HEK293T (cell line): ENCODE data around the gene SYNM.
"Not testable (repeated sequence)": the region's sequence is repeated elsewhere in the genome, so short reads cannot be mapped to it uniquely, and the experiment has no call there.

Experiments used
- CTCF ChIA-PET: fragments of 350-600 bp; formaldehyde crosslinking; extraction: SDS; loops from one replicate; lab custom pipeline; 2021; ENCODE audit warnings: antibody characterized with exemption, inconsistent platforms; lab: Yijun Ruan, JAX
- POLR2A ChIA-PET: fragments of 350-600 bp; formaldehyde crosslinking; extraction: SDS; loops from one replicate; lab custom pipeline; 2020; ENCODE audit warnings: antibody characterized with exemption, inconsistent platforms; lab: Yijun Ruan, JAX
- DNase-seq: peaks from one replicate; pipeline ENCODE4 v3.0.0; 2012; ENCODE audit warnings: mixed read lengths; ENCODE audit errors: extremely low spot score
- ARNT ChIP-seq: fragments of 450-650 bp; IDR thresholded peaks from 2 replicates; pipeline ENCODE4 v1.6.1; 2017; ENCODE audit warnings: mild to moderate bottlenecking
- BHLHE40 ChIP-seq: fragments of 450-650 bp; IDR thresholded peaks from 2 replicates; pipeline ENCODE4 v1.6.1; 2016; ENCODE audit warnings: mild to moderate bottlenecking, moderate library complexity, borderline replicate concordance
- CTBP1 ChIP-seq: fragments of 450-650 bp; IDR thresholded peaks from 2 replicates; pipeline ENCODE4 v1.6.1; 2016; ENCODE audit warnings: borderline replicate concordance
- ELF4 ChIP-seq: fragments of 450-650 bp; IDR thresholded peaks from 2 replicates; pipeline ENCODE4 v1.6.1; 2017; ENCODE audit warnings: antibody characterized with exemption
- FOXA1 ChIP-seq: fragments of 450-650 bp; IDR thresholded peaks from 2 replicates; pipeline ENCODE4 v1.6.1; 2016; ENCODE audit warnings: mild to moderate bottlenecking
- FOXK2 ChIP-seq: fragments of 450-650 bp; IDR thresholded peaks from 2 replicates; pipeline ENCODE4 v1.6.1; 2016; ENCODE audit warnings: mild to moderate bottlenecking
- FOXM1 ChIP-seq: fragments of 450-650 bp; IDR thresholded peaks from 2 replicates; pipeline ENCODE4 v1.6.1; 2017; ENCODE audit warnings: mild to moderate bottlenecking, borderline replicate concordance
- HDGF ChIP-seq: fragments of 450-650 bp; IDR thresholded peaks from 2 replicates; pipeline ENCODE4 v1.6.1; 2017; ENCODE audit warnings: antibody characterized with exemption, borderline replicate concordance
- L3MBTL2 ChIP-seq: fragments of 450-650 bp; conservative IDR thresholded peaks from 2 replicates; pipeline ENCODE4 v1.6.1; 2016; ENCODE audit warnings: mild to moderate bottlenecking
- LEF1 ChIP-seq: fragments of 450-650 bp; IDR thresholded peaks from 2 replicates; pipeline ENCODE4 v1.6.1; 2017; ENCODE audit warnings: mild to moderate bottlenecking, borderline replicate concordance
- NFRKB ChIP-seq: fragments of 450-650 bp; IDR thresholded peaks from 2 replicates; pipeline ENCODE4 v1.6.1; 2016; ENCODE audit warnings: mild to moderate bottlenecking, moderate library complexity
- SP1 ChIP-seq: fragments of 450-650 bp; IDR thresholded peaks from 2 replicates; pipeline ENCODE4 v1.6.1; 2017
- SUZ12 ChIP-seq: fragments of 450-650 bp; IDR thresholded peaks from 2 replicates; pipeline ENCODE4 v1.6.1; 2016; ENCODE audit warnings: mild to moderate bottlenecking
- TARDBP ChIP-seq: fragments of 450-650 bp; IDR thresholded peaks from 2 replicates; pipeline ENCODE4 v1.6.1; 2016
- ZNF384 ChIP-seq: fragments of 450-650 bp; IDR thresholded peaks from 2 replicates; pipeline ENCODE4 v1.6.1; 2016
- TF ChIP-seq, protein P1 (sequence below): fragments of 450-650 bp; IDR thresholded peaks from 2 replicates; pipeline ENCODE4 v1.6.1; 2016

The SYNM gene

DNA sequence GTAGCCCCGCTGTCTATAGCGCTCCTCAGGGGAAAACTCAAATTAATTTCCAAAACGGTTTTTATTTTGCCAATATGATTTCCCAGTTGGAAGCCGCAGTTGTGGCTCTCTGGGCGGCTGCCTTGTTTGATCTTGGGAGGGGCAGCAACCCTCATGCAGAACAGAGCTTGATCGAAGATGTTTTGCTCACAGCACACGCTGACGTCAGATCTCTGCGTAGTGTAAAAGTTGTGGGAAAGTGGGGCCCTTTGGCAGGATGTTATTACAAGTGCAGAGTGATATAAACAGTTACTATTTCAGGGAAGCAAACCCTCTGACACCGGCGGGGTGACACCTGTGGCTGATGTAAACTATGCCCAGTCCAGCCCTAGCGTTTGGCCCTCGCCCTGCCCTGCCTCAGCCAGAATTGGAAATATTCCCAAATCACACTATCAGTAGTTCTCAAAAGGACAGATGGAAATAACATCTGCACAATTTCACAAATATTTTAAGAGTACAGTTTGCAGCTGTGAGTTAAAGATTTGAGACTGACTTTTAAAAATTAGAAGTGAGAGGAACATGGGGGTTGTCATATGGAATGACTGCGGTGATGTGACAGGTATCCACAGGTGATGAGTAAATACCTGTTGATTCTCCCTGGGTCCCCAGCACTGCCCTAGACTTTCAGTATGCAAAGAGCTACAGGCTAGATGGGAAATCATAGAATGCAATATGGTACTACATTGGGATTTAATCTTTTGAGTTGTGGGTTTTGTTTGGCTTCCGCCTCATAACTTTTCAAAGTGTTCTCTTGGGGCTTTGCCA, 1.7 kb downstream of the SYNM start:
- TF ChIP-seq L3MBTL2 (no peak), NFRKB (no peak), TARDBP (no peak), FOXA1 (no peak), SUZ12 (no peak), ARNT (no peak), SP1 (no peak), LEF1 (no peak), CTBP1 (no peak), FOXK2 (no peak), BHLHE40 (no peak), ELF4 (no peak), HDGF (no peak), FOXM1 (no peak)
- TF ChIP-seq, protein P1, sequence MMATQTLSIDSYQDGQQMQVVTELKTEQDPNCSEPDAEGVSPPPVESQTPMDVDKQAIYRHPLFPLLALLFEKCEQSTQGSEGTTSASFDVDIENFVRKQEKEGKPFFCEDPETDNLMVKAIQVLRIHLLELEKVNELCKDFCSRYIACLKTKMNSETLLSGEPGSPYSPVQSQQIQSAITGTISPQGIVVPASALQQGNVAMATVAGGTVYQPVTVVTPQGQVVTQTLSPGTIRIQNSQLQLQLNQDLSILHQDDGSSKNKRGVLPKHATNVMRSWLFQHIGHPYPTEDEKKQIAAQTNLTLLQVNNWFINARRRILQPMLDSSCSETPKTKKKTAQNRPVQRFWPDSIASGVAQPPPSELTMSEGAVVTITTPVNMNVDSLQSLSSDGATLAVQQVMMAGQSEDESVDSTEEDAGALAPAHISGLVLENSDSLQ = no peak

DNA sequence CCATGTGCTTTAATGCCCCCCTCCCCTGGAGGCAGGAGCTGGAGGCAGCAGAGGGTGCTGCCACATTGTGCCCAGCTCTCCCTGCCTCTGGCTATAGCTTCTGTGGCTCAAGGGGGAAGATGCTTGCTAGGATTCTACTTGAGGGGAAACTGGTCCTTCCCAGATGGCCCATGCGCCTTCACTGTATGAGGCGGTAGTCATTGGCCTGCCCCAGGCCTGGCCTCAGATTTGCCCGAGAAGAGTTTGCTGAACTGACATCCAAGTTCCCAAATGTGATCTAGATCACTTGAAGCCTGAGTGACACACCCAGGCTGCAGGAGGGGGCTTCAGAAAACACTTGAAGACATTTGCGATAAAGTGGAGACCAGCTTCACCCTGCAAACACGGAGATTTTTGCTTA, 4.1 kb downstream of the SYNM start:
- ChIA-PET POLR2A (no interaction called here), CTCF (interaction anchor here (0.5 to 1.3 kb wide), 3 partner anchors 15 to 595 kb away, joined by 3 to 5 read pairs (median 5); no protein-coding TSS in a partner anchor)
- no peak for DNase-seq
- no peak for TF ChIP-seq TARDBP
- TF ChIP-seq L3MBTL2 = no peak
- no peak for TF ChIP-seq NFRKB
- no peak for TF ChIP-seq ARNT
- TF ChIP-seq FOXK2 = no peak
- TF ChIP-seq BHLHE40 = no peak
- TF ChIP-seq ZNF384 = no peak
- TF ChIP-seq FOXA1 = no peak
- TF ChIP-seq HDGF = no peak
- no peak for TF ChIP-seq LEF1
- TF ChIP-seq CTBP1 = no peak
- TF ChIP-seq, protein P1 = no peak
- no peak for TF ChIP-seq ELF4
- TF ChIP-seq SP1 = no peak

More for the DNA sequence above, 1.7 kb downstream of the SYNM start:
- no peak for DNase-seq
- ChIA-PET POLR2A (interaction anchor here (0.9 kb wide), 1 partner anchor 15 kb away, joined by 3 read pairs; no protein-coding TSS in a partner anchor), CTCF (interaction anchor here (0.7 to 1.5 kb wide), 3 partner anchors 8 to 94 kb away, joined by 3 to 4 read pairs (median 3); no protein-coding TSS in a partner anchor)

DNA sequence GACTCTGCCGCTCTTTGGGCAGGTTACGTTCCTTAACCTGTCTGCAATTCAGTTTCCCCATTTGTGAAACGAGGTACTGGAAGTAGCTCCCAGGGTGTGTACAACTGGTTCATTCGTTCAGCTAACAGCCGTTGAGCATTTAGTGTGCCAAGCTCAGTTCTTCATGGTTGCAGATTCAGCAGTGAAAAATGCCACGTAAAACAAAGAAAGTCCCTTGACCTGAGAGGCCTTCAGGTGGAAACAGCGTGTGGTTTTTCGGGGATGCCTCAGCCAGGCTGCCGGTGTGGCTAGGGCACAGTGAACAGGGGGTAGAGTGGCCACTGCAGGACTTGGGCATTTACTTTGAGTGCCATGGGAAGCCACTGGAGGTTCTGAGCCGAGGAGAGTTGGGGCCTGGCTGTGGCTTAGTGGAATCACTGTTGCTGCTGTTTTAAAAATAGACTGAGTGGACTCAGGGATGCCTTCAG, 4.7 kb downstream of the SYNM start:
- TF ChIP-seq SUZ12 = no peak
- TF ChIP-seq HDGF = no peak
- no peak for TF ChIP-seq CTBP1
- TF ChIP-seq NFRKB = no peak
- no peak for TF ChIP-seq FOXA1
- no peak for TF ChIP-seq BHLHE40
- TF ChIP-seq LEF1 = no peak
- TF ChIP-seq FOXK2 = no peak
- no peak for TF ChIP-seq SP1
- no peak for TF ChIP-seq ZNF384
- TF ChIP-seq ARNT = no peak
- TF ChIP-seq TARDBP = no peak
- no peak for TF ChIP-seq ELF4
- TF ChIP-seq, protein P1 = no peak
- DNase-seq = no peak
- CTCF ChIA-PET = interaction anchor here (0.5 to 1.3 kb wide), 3 partner anchors 9 to 302 kb away, joined by 3 to 5 read pairs (median 5); no protein-coding TSS in a partner anchor
- POLR2A ChIA-PET = interaction anchor here (1.2 kb wide), 1 partner anchor 138 kb away, joined by 4 read pairs; no protein-coding TSS in a partner anchor

DNA sequence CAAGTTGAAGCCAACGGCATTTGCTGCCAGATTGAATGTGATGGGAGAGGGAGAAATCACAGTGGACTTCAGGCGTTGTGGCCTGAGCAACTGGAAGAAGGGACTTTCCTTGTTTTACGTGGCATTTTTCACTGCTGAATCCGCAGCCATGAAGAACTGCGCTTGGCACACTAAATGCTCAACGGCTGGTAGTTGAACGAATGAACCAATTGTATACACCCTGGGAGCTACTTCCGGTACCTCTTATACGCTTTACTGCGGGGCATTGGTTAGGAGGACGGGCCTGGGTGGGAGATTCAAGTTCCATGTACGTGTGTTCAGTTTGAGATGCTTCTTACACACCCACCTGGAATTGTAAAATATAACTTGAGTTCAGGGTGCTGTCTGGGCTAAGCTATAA, 5.2 kb downstream of the SYNM start:
- ChIA-PET CTCF (interaction anchor here (0.7 kb wide), 1 partner anchor 10 kb away, joined by 3 read pairs; no protein-coding TSS in a partner anchor), POLR2A (interaction anchor here (1.2 kb wide), 1 partner anchor 138 kb away, joined by 4 read pairs; no protein-coding TSS in a partner anchor)
- DNase-seq = no peak
- TF ChIP-seq FOXA1 = no peak

DNA sequence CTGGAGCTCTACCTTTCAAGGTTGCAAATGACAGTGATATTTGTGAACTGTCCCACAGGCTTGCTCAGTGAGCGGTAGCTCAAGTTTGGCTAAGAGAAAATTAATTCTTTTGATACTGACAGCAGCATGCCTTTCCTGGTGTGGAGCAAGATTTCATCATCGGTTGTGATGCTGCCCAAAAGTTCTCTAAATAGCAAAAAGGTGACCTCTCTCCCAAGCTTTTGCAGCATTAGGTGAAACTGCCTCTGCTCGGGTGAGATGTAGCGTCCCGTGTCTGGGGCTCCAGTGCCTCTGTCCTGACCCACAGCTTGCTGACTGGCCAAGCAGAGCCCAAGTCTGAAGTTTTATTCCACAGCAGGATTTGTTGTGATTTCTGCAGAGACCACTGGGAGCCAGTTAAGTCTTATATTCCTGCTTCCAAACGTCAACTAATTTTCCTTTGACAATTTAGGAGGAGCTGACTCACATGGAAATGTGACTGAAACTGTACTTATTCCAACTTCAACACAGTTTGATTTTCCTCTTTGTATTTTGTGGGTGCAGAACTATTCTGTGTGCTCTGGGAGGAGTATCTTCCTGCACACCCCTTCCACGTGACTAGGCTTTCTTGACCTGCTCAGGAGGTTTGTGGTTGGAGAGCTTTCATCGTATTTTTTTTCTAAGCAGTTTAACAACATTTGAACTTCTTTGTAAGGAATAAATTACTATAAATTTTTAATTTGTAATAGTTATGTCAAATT, 5.9 kb downstream of the SYNM start:
- no peak for TF ChIP-seq HDGF
- TF ChIP-seq SUZ12 = no peak
- TF ChIP-seq TARDBP = no peak
- TF ChIP-seq, protein P1 = no peak
- no peak for TF ChIP-seq ZNF384
- no peak for TF ChIP-seq FOXK2
- no peak for TF ChIP-seq FOXM1
- TF ChIP-seq NFRKB = no peak
- no peak for TF ChIP-seq ELF4
- TF ChIP-seq LEF1 = no peak
- no peak for TF ChIP-seq ARNT
- no peak for TF ChIP-seq L3MBTL2
- no peak for TF ChIP-seq CTBP1
- POLR2A ChIA-PET = interaction anchor here (1.2 kb wide), 1 partner anchor 137 kb away, joined by 4 read pairs; no protein-coding TSS in a partner anchor
- CTCF ChIA-PET = no interaction called here
- DNase-seq = no peak

DNA sequence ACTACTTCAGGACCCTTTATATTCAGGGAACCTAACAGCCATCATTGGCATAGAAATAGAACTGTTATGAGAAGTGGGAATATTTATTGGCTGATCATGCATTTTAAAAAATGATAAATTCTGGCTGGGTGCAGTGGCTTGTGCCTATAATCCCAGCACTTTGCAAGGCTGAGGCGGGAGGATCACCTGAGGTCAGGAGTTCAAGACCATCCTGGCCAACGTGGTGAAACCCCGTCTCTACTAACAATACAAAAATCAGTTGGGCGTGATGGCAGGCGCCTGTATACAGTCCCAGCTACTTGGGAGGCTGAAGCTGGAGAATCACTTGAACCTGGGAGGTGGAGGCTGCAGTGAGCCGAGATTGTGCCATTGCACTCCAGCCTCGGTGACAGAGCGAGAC, 6.8 kb downstream of the SYNM start:
- POLR2A ChIA-PET, DNase-seq: not testable (repeated sequence)
- CTCF ChIA-PET = interaction anchor here (1.1 kb wide), 1 partner anchor 13 kb away, joined by 3 read pairs; no protein-coding TSS in a partner anchor
